Measurements from ENCODE around the gene GTF2F1.

DNA sequence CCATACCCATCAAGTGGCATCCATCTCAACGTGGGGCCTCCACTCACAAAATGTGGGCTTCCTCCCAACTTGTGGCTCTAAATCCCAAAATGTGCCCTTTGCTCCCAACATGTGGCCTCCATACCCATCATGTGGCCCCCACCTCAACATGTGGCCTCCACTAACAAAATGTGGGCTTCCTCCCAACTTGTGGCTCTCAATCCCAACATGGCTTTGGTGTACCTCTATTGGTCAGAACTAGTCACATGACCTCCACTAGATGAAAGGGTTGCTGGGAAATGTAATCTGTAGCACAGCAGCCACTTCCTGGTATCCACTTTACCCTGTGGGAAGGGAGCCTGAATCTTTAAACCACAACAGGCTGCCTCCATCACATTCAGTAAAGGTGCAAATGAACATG is 49.5 kb downstream of the GTF2F1 start:
- TF ChIP-seq POLR2AphosphoS5 (IDR thresholded peaks at IDR 0.05) (no peak), CTCF (IDR thresholded peaks at IDR 0.05) (no peak)

Measured in gastroesophageal sphincter (tissue), 3 donors.